GM12874 (cell line): ENCODE results near the gene KYNU.
A peak's percentile ranks its signal among the peaks of the same experiment; 100 is the strongest.

Source experiments
- CTCF ChIP-seq: IDR thresholded peaks from 2 replicates; pipeline ENCODE4 v1.5.1; 2011; ENCODE audit warnings: low read depth, mild to moderate bottlenecking, control low read depth, low read length, moderate library complexity; ENCODE audit not compliant: insufficient read depth

The KYNU gene

GRCh38 chr2:142987044-142987443, 109.6 kb downstream of the KYNU start:
- no peak for TF ChIP-seq CTCF

DNA sequence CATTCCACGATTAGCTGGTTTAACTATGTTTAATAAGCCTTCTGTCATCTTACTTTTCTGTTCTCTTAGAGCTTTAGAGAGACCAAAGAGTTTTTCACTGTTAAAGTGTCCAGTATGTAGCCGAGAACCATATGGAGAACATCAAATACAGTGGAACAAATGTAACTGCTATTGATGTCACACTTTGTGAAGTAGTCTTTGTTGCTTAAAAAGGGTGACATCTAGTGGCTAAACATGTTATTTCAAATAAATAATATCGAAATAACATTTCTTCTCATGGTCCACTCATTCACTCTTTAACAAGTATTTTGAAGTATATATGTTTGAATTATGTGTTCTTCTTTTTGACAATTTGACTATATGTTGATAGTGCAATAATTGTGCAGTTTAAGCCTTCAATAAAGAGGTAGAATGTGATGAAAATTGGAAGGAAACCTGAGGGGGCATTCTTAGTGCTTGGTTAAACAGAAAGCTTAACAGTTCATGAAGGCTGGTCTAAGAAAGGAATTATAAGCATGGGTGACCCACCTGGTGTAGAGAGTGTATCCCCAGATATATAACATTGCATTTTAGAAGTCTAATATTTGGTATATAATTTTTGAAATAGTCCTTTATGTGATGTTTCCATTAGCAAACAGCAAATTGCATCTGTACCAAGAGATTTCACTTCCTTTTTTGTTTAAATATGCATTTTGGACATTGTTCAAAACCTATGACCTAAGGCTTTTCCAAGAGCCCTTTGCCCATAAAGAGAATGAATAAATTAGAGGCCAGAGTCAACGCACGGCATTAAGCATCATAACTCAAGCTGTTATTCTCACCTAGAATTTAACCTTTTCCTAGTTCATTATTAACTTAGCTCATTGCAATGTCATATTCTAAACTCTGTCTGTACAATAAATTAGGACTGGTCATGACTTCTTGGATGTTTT, 112.1 kb downstream of the KYNU start:
- peak; percentile 15; the same call in 1 of the 2 replicates for TF ChIP-seq CTCF

- TF ChIP-seq CTCF, result no peak
Observed at GRCh38 chr2:142991295-142991694, 113.8 kb downstream of the KYNU start.

- TF ChIP-seq CTCF, result no peak
Observed at GRCh38 chr2:142992840-142993239, 115.4 kb downstream of the KYNU start.

DNA sequence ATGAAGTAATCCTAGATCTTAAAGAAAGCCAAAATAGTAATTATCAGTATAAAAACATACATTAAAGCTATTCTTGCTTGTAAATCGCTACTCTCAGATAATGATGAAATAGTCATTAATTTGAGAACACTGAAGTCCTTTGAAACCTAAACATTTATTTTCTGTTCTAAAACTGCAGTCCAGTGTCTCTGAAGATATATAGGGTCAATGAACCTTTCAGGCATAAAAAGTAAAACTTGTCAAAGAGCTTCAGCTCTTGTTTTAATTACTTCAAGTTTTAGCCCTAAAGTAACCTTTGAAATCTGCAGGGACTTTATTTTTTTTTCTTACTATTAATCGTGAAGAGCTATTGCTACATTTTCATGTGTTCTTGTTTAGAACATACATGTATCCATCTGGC, 116.3 kb downstream of the KYNU start:
- no peak for TF ChIP-seq CTCF

- TF ChIP-seq CTCF, result no peak
Observed at GRCh38 chr2:142994665-142995064, 117.2 kb downstream of the KYNU start.

- TF ChIP-seq CTCF, result no peak
Observed at GRCh38 chr2:142997231-142997630, 119.8 kb downstream of the KYNU start.
